DMS153 treated with DMSO at 0.1 percent for 48 hours (cell line): Measurements from ENCODE around the gene FH.

Experiments
- DNase-seq: peaks from one replicate; lab custom pipeline; 2025; ENCODE audit not compliant: unreplicated experiment; lab: John Stamatoyannopoulos, UW

FH gene

GRCh38 chr1:241525026-241525425 is 5.5 kb upstream of the FH start:
- no peak for DNase-seq

- DNase-seq = no peak
Observed at GRCh38 chr1:241521718-241522117, 2.2 kb upstream of the FH start.

GRCh38 chr1:241520080-241520465 is 518 bp upstream of the FH start:
- DNase-seq = no peak

- no peak for DNase-seq
Observed at GRCh38 chr1:241518476-241519307, 863 bp downstream of the FH start.

- DNase-seq = no peak
Observed at GRCh38 chr1:241513378-241513777, 6.2 kb downstream of the FH start.

GRCh38 chr1:241507189-241507863 is 12.2 kb downstream of the FH start:
- DNase-seq = no peak

- DNase-seq = no peak
Observed at GRCh38 chr1:241503444-241503843, 16.1 kb downstream of the FH start.

- peak; percentile 63 for DNase-seq
Observed at GRCh38 chr1:241499910-241500309, 19.6 kb downstream of the FH start.

- DNase-seq = no peak
Observed at GRCh38 chr1:241495741-241496140, 23.8 kb downstream of the FH start.

GRCh38 chr1:241488739-241489138 is 30.8 kb downstream of the FH start:
- no peak for DNase-seq

GRCh38 chr1:241485554-241485992 is 34.0 kb downstream of the FH start:
- peak; percentile 85 for DNase-seq

- no peak for DNase-seq
Observed at GRCh38 chr1:241485145-241485544, 34.4 kb downstream of the FH start.

- DNase-seq = no peak
Observed at GRCh38 chr1:241482761-241483250, 36.7 kb downstream of the FH start.

GRCh38 chr1:241479294-241479693 is 40.3 kb downstream of the FH start:
- DNase-seq = no peak

- DNase-seq = no peak
Observed at GRCh38 chr1:241475671-241476070, 43.9 kb downstream of the FH start.

- no peak for DNase-seq
Observed at GRCh38 chr1:241473026-241473425, 46.5 kb downstream of the FH start.

- DNase-seq = no peak
Observed at GRCh38 chr1:241470908-241471590, 48.5 kb downstream of the FH start.

GRCh38 chr1:241470361-241470760 is 49.2 kb downstream of the FH start:
- DNase-seq = no peak

GRCh38 chr1:241465673-241466072 is 53.9 kb downstream of the FH start:
- no peak for DNase-seq

GRCh38 chr1:241464985-241465384 is 54.6 kb downstream of the FH start:
- DNase-seq = no peak

- DNase-seq = no peak
Observed at GRCh38 chr1:241462391-241462790, 57.2 kb downstream of the FH start.
